Mesothelial cell of epicardium (in vitro differentiated cells): ENCODE results near the gene NNT. TPM values are rescaled to one million over a fixed set of nuclear protein-coding genes. Genes with fewer than 3 reads are reported as not detected.
A peak's percentile ranks its signal among the peaks of the same experiment; 100 is the strongest.

Source experiments
- DNase-seq, 2 experiments: peaks; one replicate each; pipeline ENCODE4 v3.0.0; 2021; ENCODE audit warnings: low spot score in 2 of 2; ENCODE audit not compliant: unreplicated experiment in 2 of 2
- H3K27ac Mint-ChIP-seq: 2 replicates; pipeline ENCODE4 v1.8.0; 2021; ENCODE audit warnings: mixed read lengths
- H3K27me3 Mint-ChIP-seq: 2 replicates; pipeline ENCODE4 v1.8.0; 2021; ENCODE audit warnings: low read depth, mixed read lengths
- H3K36me3 Mint-ChIP-seq: 2 replicates; pipeline ENCODE4 v1.8.0; 2021; ENCODE audit warnings: mixed read lengths
- H3K4me1 Mint-ChIP-seq: 2 replicates; pipeline ENCODE4 v1.8.0; 2021; ENCODE audit warnings: mixed read lengths
- H3K4me3 Mint-ChIP-seq: 2 replicates; pipeline ENCODE4 v1.8.0; 2021; ENCODE audit warnings: mild to moderate bottlenecking, moderate library complexity, mixed read lengths
- H3K9me3 Mint-ChIP-seq: 2 replicates; pipeline ENCODE4 v1.8.0; 2021; ENCODE audit warnings: mixed read lengths
- CTCF ChIP-seq: fragments of 200-600 bp; sonication (generic); IDR thresholded peaks from one replicate; pipeline ENCODE4 v1.5.0; 2021; ENCODE audit warnings: antibody characterized with exemption; ENCODE audit not compliant: unreplicated experiment
- total RNA-seq: library from RNA; stranded (reverse); gene quantifications from 3 replicates; pipeline ENCODE4 v1.2.1, GENCODE V29; 2021

NNT gene
- total RNA-seq, 1 donor from 2014 or later, result 68.7 TPM

GRCh38 chr5:43622074-43622473 lies 19.1 kb downstream of the NNT start:
- H3K27ac Mint-ChIP-seq, result no peak overlapping the region
- no peaks in the 10 kb centered on the region for H3K4me1 Mint-ChIP-seq
- no peak for DNase-seq
- no peaks in the 10 kb centered on the region for H3K27me3 Mint-ChIP-seq
- H3K36me3 Mint-ChIP-seq, result peaks cover 24% of the 10 kb centered on the region
- no peak overlapping the region for H3K4me3 Mint-ChIP-seq
- TF ChIP-seq CTCF, result no peak
- no peaks in the 10 kb centered on the region for H3K9me3 Mint-ChIP-seq

DNA sequence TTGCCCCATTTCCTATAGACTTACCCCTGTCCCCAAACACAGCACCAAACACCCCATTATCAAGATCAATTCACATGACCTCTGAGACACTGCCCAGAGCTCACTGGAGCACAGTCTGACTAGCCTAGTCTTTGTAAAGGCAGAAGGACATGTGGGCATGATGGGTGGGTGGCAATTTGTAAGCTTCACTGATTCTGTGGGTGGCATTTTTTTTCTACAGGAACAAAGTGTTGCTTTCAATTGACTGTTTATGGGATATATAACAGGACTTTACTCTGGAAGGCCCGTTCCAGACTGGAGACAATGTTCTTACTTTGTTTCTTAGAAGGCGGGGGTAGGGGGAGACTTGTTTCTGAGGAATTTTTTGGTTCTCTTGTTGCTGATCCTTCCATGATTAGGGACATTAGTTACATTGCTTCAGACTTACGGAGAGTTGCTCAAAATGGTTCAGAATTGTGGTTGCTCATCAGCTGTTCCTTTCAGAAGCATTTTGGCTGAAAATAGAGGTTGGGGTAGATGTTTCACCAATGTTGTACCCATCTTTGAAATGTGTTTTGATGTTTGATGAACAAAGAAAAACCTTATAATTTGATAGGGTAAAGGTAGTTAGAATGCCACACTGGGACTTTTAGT lies 20.2 kb downstream of the NNT start:
- no peaks in the 10 kb centered on the region for H3K9me3 Mint-ChIP-seq
- peaks cover 24% of the 10 kb centered on the region for H3K36me3 Mint-ChIP-seq
- no peak overlapping the region for H3K27ac Mint-ChIP-seq
- H3K4me3 Mint-ChIP-seq, result no peak overlapping the region
- TF ChIP-seq CTCF, result no peak
- H3K4me1 Mint-ChIP-seq, result no peaks in the 10 kb centered on the region
- no peaks in the 10 kb centered on the region for H3K27me3 Mint-ChIP-seq
- DNase-seq, result no peak

DNA sequence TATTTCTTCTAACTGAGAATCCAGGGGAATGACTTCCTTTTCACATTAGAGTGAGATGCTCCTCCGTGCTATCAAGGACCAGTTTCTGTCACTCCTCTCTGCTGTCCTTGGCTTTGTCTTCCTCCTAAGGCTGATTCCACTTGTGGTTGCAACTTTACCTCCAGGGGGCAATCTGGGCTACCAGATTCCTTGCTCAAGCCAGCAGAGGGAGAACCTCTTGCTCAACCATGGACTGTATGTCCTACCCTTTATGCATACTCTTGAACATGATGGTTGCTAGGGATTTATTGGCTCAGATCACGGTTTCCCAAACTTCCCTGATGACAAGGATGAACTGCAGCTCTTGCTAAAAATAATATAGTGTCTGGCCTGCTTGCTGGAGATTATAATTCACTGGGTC lies 24.0 kb downstream of the NNT start:
- H3K4me1 Mint-ChIP-seq, result peaks cover 8% of the 10 kb centered on the region
- no peaks in the 10 kb centered on the region for H3K27me3 Mint-ChIP-seq
- H3K27ac Mint-ChIP-seq, result no peak overlapping the region
- no peak for TF ChIP-seq CTCF
- no peaks in the 10 kb centered on the region for H3K9me3 Mint-ChIP-seq
- H3K36me3 Mint-ChIP-seq, result peaks cover 17% of the 10 kb centered on the region
- no peak for DNase-seq
- H3K4me3 Mint-ChIP-seq, result no peak overlapping the region

DNA sequence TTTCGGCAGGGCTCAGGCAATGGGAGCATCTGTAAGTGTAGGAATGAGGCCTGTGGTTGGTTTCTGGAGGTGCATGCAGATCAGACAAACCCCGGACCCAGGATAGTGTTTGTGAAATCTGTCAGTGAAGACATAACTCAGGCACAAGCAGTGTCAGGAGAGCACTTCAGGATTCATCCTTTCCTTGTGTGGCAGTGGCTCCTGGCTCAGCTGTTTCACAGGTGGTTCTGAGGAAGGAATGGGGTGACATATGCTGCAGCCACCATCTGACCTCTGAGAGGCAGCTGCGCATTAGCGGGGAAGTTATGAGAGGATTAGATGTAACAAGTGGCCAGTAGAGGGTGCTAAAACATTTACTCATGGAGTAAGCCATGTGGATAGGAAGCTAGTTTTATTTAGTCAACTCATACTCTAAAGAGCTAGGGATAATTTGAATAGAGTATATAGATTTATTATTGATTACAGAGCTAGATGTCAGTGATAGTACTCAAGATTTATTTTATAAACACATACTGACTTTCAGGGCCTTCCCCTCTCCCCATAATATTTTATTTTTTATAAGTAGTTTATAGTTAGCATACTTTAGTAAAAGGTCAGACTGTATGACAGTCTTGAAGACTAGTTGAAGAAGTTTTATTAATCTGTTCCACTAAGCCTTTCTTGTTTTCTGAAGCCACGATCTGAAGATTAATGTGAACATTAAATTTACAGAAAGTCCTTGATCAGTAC lies 28.4 kb downstream of the NNT start:
- Mint-ChIP-seq H3K27me3 (no peaks in the 10 kb centered on the region), H3K9me3 (no peaks in the 10 kb centered on the region), H3K4me3 (no peak overlapping the region), H3K4me1 (peaks cover 23% of the 10 kb centered on the region), H3K36me3 (peaks cover 18% of the 10 kb centered on the region), H3K27ac (peak overlapping the region; percentile 49)
- TF ChIP-seq CTCF, result peak; percentile 52
- no peak for DNase-seq

DNA sequence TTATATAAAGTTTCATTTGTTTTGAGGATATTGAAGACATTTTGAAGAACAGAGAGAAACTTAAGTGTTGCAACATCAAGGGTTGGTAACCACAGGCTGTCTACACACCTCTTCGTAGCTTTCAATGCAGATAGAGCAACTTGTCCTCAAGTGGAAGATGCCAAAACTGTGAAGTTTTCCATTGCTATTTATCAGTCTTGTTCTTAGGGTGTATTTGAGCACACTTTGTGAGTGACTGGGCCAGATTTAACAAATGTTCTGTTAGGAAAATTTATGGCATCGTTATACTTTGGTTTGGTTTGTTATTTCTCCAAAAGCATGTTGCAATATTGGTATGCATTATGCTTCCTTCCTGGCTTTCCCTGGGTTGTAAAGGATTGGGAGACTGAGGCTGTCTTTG lies 31.6 kb downstream of the NNT start:
- H3K27ac Mint-ChIP-seq, result no peak overlapping the region
- H3K36me3 Mint-ChIP-seq, result peaks cover 8% of the 10 kb centered on the region
- H3K4me3 Mint-ChIP-seq, result no peak overlapping the region
- TF ChIP-seq CTCF, result no peak
- no peak for DNase-seq
- H3K27me3 Mint-ChIP-seq, result no peaks in the 10 kb centered on the region
- H3K4me1 Mint-ChIP-seq, result peaks cover 23% of the 10 kb centered on the region
- H3K9me3 Mint-ChIP-seq, result no peaks in the 10 kb centered on the region
